ENCODE results near the gene SMPD4. TPM values are rescaled to one million over a fixed set of nuclear protein-coding genes. Genes with fewer than 3 reads are reported as not detected.
"Not testable (repeated sequence)": the region's sequence is repeated elsewhere in the genome, so short reads cannot be mapped to it uniquely, and the experiment has no call there.

The SMPD4 gene
- total RNA-seq, 2 donors from 2014 or later = 46.3 to 53.1 TPM

GRCh38 chr2:130141645-130142370 lies 39.6 kb downstream of the SMPD4 start:
- not testable (repeated sequence) for H3K27me3 ChIP-seq (replicated peaks; ENCODE audit: insufficient read depth); DNase-seq (ENCODE audit: low spot score); H3K36me3 ChIP-seq; H3K4me1 ChIP-seq (ENCODE audit: control insufficient read depth in 1 of 2, low read depth in 2 of 2); ATAC-seq (ENCODE audit: insufficient number of reproducible peaks, low FRiP score, low read depth); H3K27ac ChIP-seq; H3K4me3 ChIP-seq; H3K9me3 ChIP-seq

- DNase-seq (ENCODE audit: low spot score); H3K27me3 ChIP-seq (replicated peaks; ENCODE audit: insufficient read depth); H3K4me3 ChIP-seq; H3K27ac ChIP-seq; H3K9me3 ChIP-seq; H3K4me1 ChIP-seq (ENCODE audit: control insufficient read depth in 1 of 2, low read depth in 2 of 2); ATAC-seq (ENCODE audit: insufficient number of reproducible peaks, low FRiP score, low read depth); H3K36me3 ChIP-seq: not testable (repeated sequence)
Observed at GRCh38 chr2:130141002-130141401, 40.4 kb downstream of the SMPD4 start.

- not testable (repeated sequence) for H3K27me3 ChIP-seq (replicated peaks; ENCODE audit: insufficient read depth); H3K36me3 ChIP-seq; ATAC-seq (ENCODE audit: insufficient number of reproducible peaks, low FRiP score, low read depth); H3K27ac ChIP-seq; DNase-seq (ENCODE audit: low spot score); H3K4me3 ChIP-seq; H3K9me3 ChIP-seq; H3K4me1 ChIP-seq (ENCODE audit: control insufficient read depth in 1 of 2, low read depth in 2 of 2)
Observed at GRCh38 chr2:130140516-130140915, 40.9 kb downstream of the SMPD4 start.

- not testable (repeated sequence) for H3K4me1 ChIP-seq (ENCODE audit: control insufficient read depth in 1 of 2, low read depth in 2 of 2); H3K36me3 ChIP-seq; ATAC-seq (ENCODE audit: insufficient number of reproducible peaks, low FRiP score, low read depth); DNase-seq (ENCODE audit: low spot score); H3K27ac ChIP-seq; H3K9me3 ChIP-seq; H3K27me3 ChIP-seq (replicated peaks; ENCODE audit: insufficient read depth); H3K4me3 ChIP-seq
Observed at GRCh38 chr2:130139331-130140280, 41.8 kb downstream of the SMPD4 start.

GRCh38 chr2:130138841-130139251 lies 42.6 kb downstream of the SMPD4 start:
- not testable (repeated sequence) for H3K27me3 ChIP-seq (replicated peaks; ENCODE audit: insufficient read depth); ATAC-seq (ENCODE audit: insufficient number of reproducible peaks, low FRiP score, low read depth); H3K4me1 ChIP-seq (ENCODE audit: control insufficient read depth in 1 of 2, low read depth in 2 of 2); H3K36me3 ChIP-seq; H3K27ac ChIP-seq; H3K4me3 ChIP-seq; H3K9me3 ChIP-seq; DNase-seq (ENCODE audit: low spot score)

GRCh38 chr2:130138326-130138725 lies 43.1 kb downstream of the SMPD4 start:
- not testable (repeated sequence) for DNase-seq (ENCODE audit: low spot score); H3K4me1 ChIP-seq (ENCODE audit: control insufficient read depth in 1 of 2, low read depth in 2 of 2); H3K27me3 ChIP-seq (replicated peaks; ENCODE audit: insufficient read depth); ATAC-seq (ENCODE audit: insufficient number of reproducible peaks, low FRiP score, low read depth); H3K9me3 ChIP-seq; H3K27ac ChIP-seq; H3K36me3 ChIP-seq; H3K4me3 ChIP-seq

- H3K27me3 ChIP-seq (replicated peaks; ENCODE audit: insufficient read depth); H3K27ac ChIP-seq; H3K4me3 ChIP-seq; ATAC-seq (ENCODE audit: insufficient number of reproducible peaks, low FRiP score, low read depth); H3K4me1 ChIP-seq (ENCODE audit: control insufficient read depth in 1 of 2, low read depth in 2 of 2); H3K36me3 ChIP-seq; H3K9me3 ChIP-seq; DNase-seq (ENCODE audit: low spot score): not testable (repeated sequence)
Observed at GRCh38 chr2:130137118-130137517, 44.3 kb downstream of the SMPD4 start.

- DNase-seq (ENCODE audit: low spot score); H3K9me3 ChIP-seq: not testable (repeated sequence)
Observed at GRCh38 chr2:130136546-130136945, 44.9 kb downstream of the SMPD4 start.

More at GRCh38 chr2:130136546-130136945, 44.9 kb downstream of the SMPD4 start:
- H3K27me3 ChIP-seq (replicated peaks; ENCODE audit: insufficient read depth); H3K36me3 ChIP-seq; H3K4me3 ChIP-seq; H3K27ac ChIP-seq; ATAC-seq (ENCODE audit: insufficient number of reproducible peaks, low FRiP score, low read depth); H3K4me1 ChIP-seq (ENCODE audit: control insufficient read depth in 1 of 2, low read depth in 2 of 2): not testable (repeated sequence)

Measured in thoracic aorta (tissue), 2 donors.